A549 (cell line): Measurements from ENCODE around the gene KLHL29. TPM values are rescaled to one million over a fixed set of nuclear protein-coding genes. Genes with fewer than 3 reads are reported as not detected.

Experiments used
- ATAC-seq, 2 experiments: fragments of 200-7000 bp in 1 of 2; fragments of >200 bp in 1 of 2; cut with Nextera tagmentation in 1 of 2; cut with Tn5 transposase in 1 of 2; 3 replicates each; pipeline versions ENCODE4 v1.8.0 to v1.9.1; 2018 to 2020; ENCODE audit warnings: mild to moderate bottlenecking in 1 of 2, moderate library complexity in 1 of 2
- CTCF ChIA-PET: fragments of 300-600 bp; sonication (Branson Sonifier 250); formaldehyde crosslinking; extraction: SDS; loops from one replicate; lab custom pipeline; 2021; ENCODE audit warnings: antibody characterized with exemption, inconsistent platforms; lab: Yijun Ruan, JAX
- POLR2A ChIA-PET: fragments of 350-600 bp; formaldehyde crosslinking; extraction: SDS; loops from one replicate; lab custom pipeline; 2021; ENCODE audit warnings: antibody characterized with exemption, inconsistent platforms; lab: Yijun Ruan, JAX
- DNase-seq, 2 experiments: peaks; one replicate each; pipeline versions ENCODE4 v3.0.0 to v3.0.0-alpha.2; 2011 to 2016; ENCODE audit warnings: low read depth in 1 of 2, low spot score in 1 of 2
- FAIRE-seq: peaks from 2 replicates; lab custom pipeline; 2011; peaks lifted over from hg19 to GRCh38; lab: Jason Lieb, UNC
- H3K27ac ChIP-seq, 2 experiments: fragments of >200 bp; sonication (Bioruptor Twin); formaldehyde crosslinking; 3 replicates each; pipeline ENCODE4 v1.5.1; 2016 to 2017
- H3K4me1 ChIP-seq: fragments of >200 bp; sonication (Bioruptor Twin); formaldehyde crosslinking; 3 replicates; pipeline ENCODE4 v1.6.1; 2016
- H3K4me2 ChIP-seq: fragments of >200 bp; sonication (Bioruptor Twin); formaldehyde crosslinking; 3 replicates; pipeline ENCODE4 v1.6.1; 2016
- H3K4me3 ChIP-seq: fragments of >200 bp; sonication (Bioruptor Twin); formaldehyde crosslinking; 3 replicates; pipeline ENCODE4 v1.5.1; 2016
- H3K9me3 ChIP-seq: fragments of >200 bp; sonication (Bioruptor Twin); formaldehyde crosslinking; 3 replicates; pipeline ENCODE4 v1.6.1; 2016
- BHLHE40 ChIP-seq: IDR thresholded peaks from 2 replicates; pipeline ENCODE4 v1.6.1; 2012; ENCODE audit warnings: low read depth, low read length, inconsistent platforms
- CEBPB ChIP-seq, 2 experiments: fragments of >200 bp in 1 of 2; sonication (Bioruptor Twin) in 1 of 2; formaldehyde crosslinking in 1 of 2; IDR thresholded peaks; 2 replicates each; pipeline ENCODE4 v1.6.1; 2012 to 2016
- CHD4 ChIP-seq: fragments of 200-600 bp; sonication (generic); IDR thresholded peaks from 2 replicates; pipeline ENCODE4 v1.6.1; 2016; ENCODE audit warnings: antibody characterized with exemption, mild to moderate bottlenecking, borderline replicate concordance
- CTCF ChIP-seq: fragments of >200 bp; sonication (Bioruptor Twin); formaldehyde crosslinking; IDR thresholded peaks from 3 replicates; pipeline ENCODE4 v1.5.1; 2016
- EHF ChIP-seq: fragments of 250-450 bp; sonication (Bioruptor Pico); IDR thresholded peaks from 2 replicates; pipeline ENCODE4 v1.5.0; 2020; ENCODE audit warnings: mild to moderate bottlenecking
- ESRRA ChIP-seq: fragments of 150-350 bp; IDR thresholded peaks from 2 replicates; pipeline ENCODE4 v1.6.1; 2014; ENCODE audit warnings: mild to moderate bottlenecking, low read length, borderline replicate concordance
- FOSL2 ChIP-seq, 2 experiments: fragments of 450-650 bp in 1 of 2; fragments of >200 bp in 1 of 2; sonication (Bioruptor Twin) in 1 of 2; formaldehyde crosslinking; IDR thresholded peaks; 2 replicates each; pipeline versions ENCODE4 v1.5.0 to v1.6.1; 2016 to 2020; ENCODE audit warnings: mild to moderate bottlenecking in 1 of 2, moderate library complexity in 1 of 2
- HDAC2 ChIP-seq: fragments of 200-600 bp; sonication (generic); IDR thresholded peaks from 2 replicates; pipeline ENCODE4 v1.6.1; 2016
- HEYL ChIP-seq: fragments of 250-450 bp; sonication (Bioruptor Pico); IDR thresholded peaks from 2 replicates; pipeline ENCODE4 v1.8.0; 2021; ENCODE audit warnings: mild to moderate bottlenecking, moderate library complexity
- HOXB5 ChIP-seq: fragments of 250-450 bp; sonication (Bioruptor Pico); IDR thresholded peaks from 2 replicates; pipeline ENCODE4 v1.5.0; 2020; ENCODE audit warnings: mild to moderate bottlenecking, moderate library complexity
- KDM5A ChIP-seq: fragments of 200-600 bp; sonication (generic); IDR thresholded peaks from 2 replicates; pipeline ENCODE4 v1.6.1; 2016; ENCODE audit warnings: antibody characterized with exemption, mild to moderate bottlenecking
- MAZ ChIP-seq: fragments of 150-350 bp; IDR thresholded peaks from 2 replicates; pipeline ENCODE4 v1.6.1; 2014; ENCODE audit warnings: antibody characterized with exemption, low read depth, low read length, borderline replicate concordance
- NR3C1 ChIP-seq: fragments of >200 bp; sonication (Bioruptor Twin); formaldehyde crosslinking; IDR thresholded peaks from 3 replicates; pipeline ENCODE4 v1.6.1; 2017
- RCOR1 ChIP-seq: fragments of 150-350 bp; IDR thresholded peaks from 2 replicates; pipeline ENCODE4 v1.6.1; 2014; ENCODE audit warnings: antibody characterized with exemption, low read length, low read depth
- RFX5 ChIP-seq: fragments of 450-650 bp; IDR thresholded peaks from 2 replicates; pipeline ENCODE4 v1.7.1; 2014; ENCODE audit warnings: antibody characterized with exemption, mild to moderate bottlenecking, moderate library complexity
- SMC3 ChIP-seq: fragments of >200 bp; sonication (Bioruptor Twin); formaldehyde crosslinking; IDR thresholded peaks from 3 replicates; pipeline ENCODE4 v1.6.1; 2018; ENCODE audit warnings: inconsistent platforms
- TFCP2L1 ChIP-seq: fragments of 250-450 bp; sonication (Bioruptor Pico); IDR thresholded peaks from 2 replicates; pipeline ENCODE4 v1.5.0; 2021; ENCODE audit warnings: mild to moderate bottlenecking
- TP53 ChIP-seq: fragments of 250-450 bp; sonication (Bioruptor Pico); IDR thresholded peaks from 2 replicates; pipeline ENCODE4 v1.5.0; 2021; ENCODE audit warnings: mild to moderate bottlenecking, moderate library complexity
- WGBS: methylation state at CpG from one replicate; pipeline ENCODE4 v1.1.6; 2017; ENCODE audit errors: missing lambda C conversion rate; 5-methylcytosine and 5-hydroxymethylcytosine counted together
- polyA plus RNA-seq, 4 experiments: library from polyadenylated mRNA; depleted of rRNA in 3 of 4; stranded (reverse); fragments of >200 nt; fragmentation: RNase III in 1 of 4; extraction: RNeasy Plus Mini Kit Qiagen cat#74134 plus additional on column Dnase treatment in 1 of 4; gene quantifications; 2 replicates in 3 of 4; 3 replicates in 1 of 4; pipeline ENCODE4 v1.2.3, GENCODE V29; 2011 to 2017
- TF ChIP-seq, protein P1 (sequence below): fragments of >200 bp; sonication (Bioruptor Twin); formaldehyde crosslinking; IDR thresholded peaks from 2 replicates; pipeline ENCODE4 v1.6.1; 2016
- TF ChIP-seq, protein P2 (sequence below): IDR thresholded peaks from 2 replicates; pipeline ENCODE4 v1.6.1; 2012

The KLHL29 gene
- polyA plus RNA-seq, 2 of the 4 experiments (the other 2 are of a cell fraction): 1.3 to 2.5 TPM

DNA sequence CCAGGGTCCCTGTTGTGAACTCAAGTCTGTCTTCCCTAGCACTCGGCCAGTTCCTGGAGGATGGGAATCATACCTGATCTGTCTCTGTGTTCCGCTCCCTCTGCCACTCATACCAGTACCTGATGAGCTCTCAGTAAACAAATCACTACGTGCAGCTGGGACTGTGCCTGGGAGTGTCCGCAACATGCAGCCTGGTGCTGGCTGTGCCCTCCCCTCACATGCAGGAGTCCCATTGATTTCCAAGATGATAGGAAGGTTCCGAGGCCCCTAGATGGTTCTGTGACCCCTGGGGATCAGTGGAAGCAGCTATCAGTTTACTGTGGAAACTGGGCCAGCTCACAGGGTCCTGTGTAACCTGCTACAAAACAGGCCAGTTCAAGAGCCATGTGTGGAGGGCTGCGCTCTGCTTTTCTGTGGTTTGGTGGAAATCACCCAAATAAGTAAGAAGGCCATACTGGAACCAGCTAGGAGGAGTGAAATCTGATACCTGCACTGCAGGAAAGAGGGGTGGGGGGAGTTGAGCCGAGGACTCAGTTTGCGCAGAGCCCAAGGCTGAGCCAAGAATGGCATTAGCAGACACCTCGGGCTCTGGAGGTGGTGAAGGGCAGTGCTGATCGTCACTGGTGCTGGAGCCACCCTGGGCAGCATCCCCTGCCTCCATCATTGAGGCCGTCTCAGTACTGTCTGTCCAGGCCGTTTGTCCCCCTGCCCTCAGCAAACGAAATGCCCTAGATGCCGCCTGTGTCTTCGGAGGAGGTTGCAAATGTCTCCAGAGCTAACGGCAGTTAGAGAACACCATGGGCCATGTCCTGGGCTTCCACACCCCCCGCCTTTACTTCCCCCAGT lies 93.3 kb downstream of the KLHL29 start:
- CTCF ChIA-PET: interaction anchor here (1.0 to 1.6 kb wide), 2 partner anchors 11 to 279 kb away, joined by 4 read pairs; no protein-coding TSS in a partner anchor
- FAIRE-seq (no peak), DNase-seq (no peak), ATAC-seq (no peak)
- POLR2A ChIA-PET: no interaction called here
- peak overlapping the region in 1 of 2 experiments; percentile 26; a peak in 1 of 6 replicates for H3K27ac ChIP-seq
- H3K4me3 ChIP-seq: no peak overlapping the region
- no peaks in the 10 kb centered on the region for H3K9me3 ChIP-seq
- H3K4me2 ChIP-seq: no peak overlapping the region
- H3K4me1 ChIP-seq: peaks cover 24% of the 10 kb centered on the region
- no peak for TF ChIP-seq CHD4
- no peak for TF ChIP-seq BHLHE40
- no peak for TF ChIP-seq TFCP2L1 (CRISPR knock-in tag)
- no peak for TF ChIP-seq HOXB5 (CRISPR knock-in tag)
- no peak for TF ChIP-seq RFX5
- TF ChIP-seq KDM5A: no peak
- no peak for TF ChIP-seq CTCF
- TF ChIP-seq, all 56 proteins: peak for 0
- 78% methylated on average over 17 of the region's 17 CpGs for WGBS

GRCh38 chr2:23478933-23479683 lies 94.1 kb downstream of the KLHL29 start:
- Histone ChIP-seq H3K4me3 (no peak overlapping the region), H3K27ac (peak overlapping the region; percentile 66 to 72; a peak in 5 of 6 replicates), H3K4me2 (no peak overlapping the region), H3K9me3 (no peaks in the 10 kb centered on the region), H3K4me1 (peaks cover 24% of the 10 kb centered on the region)
- ATAC-seq: no peak
- no peak for FAIRE-seq
- TF ChIP-seq HDAC2: no peak
- TF ChIP-seq RCOR1: no peak
- DNase-seq: no peak
- CTCF ChIA-PET: interaction anchor here (0.6 kb wide), 1 partner anchor 29 kb away, joined by 3 read pairs; no protein-coding TSS in a partner anchor
- 85% methylated on average over 20 of the region's 20 CpGs for WGBS
- POLR2A ChIA-PET: no interaction called here

DNA sequence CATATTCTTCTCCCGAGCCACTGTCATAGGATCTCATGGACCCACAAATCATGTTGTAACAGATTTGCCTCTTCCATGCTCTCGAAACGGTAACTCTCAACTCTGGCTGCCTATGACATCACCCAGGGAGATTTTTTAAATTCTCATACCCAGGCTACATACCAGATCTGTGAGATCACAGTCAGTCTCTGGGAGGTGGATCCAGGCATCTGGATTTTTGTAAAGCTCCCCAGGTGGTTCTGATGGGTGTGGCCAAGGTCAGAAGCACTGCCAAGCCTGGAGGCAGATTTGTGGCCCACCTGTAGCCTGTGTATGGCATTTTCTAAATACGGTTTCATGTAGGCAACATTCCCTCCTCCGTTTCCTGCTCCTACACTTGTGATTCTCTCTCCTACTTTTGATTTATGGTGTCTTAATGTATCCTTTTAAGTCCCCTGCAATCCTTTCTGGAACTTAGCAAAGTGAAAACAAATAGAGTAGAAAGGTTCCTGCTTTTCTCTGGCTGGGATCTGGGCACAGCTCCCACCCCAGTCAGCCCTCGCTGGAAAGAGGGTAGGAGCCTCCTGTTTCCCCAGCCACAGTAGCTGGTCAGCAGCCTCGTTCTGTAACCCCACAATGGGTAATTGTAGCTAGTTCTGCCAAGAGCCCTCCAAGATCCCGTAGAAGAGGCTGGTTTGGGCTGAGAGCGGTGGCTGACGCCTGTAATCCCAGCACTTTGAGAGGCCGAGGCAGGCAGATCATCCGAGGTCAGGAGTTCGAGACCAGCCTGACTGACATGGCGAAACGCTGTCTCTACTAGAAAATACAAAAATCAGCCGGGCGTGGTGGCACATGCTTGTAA lies 96.2 kb downstream of the KLHL29 start:
- ATAC-seq (peak; percentile 81 to 82), DNase-seq (peak; percentile 67 to 72), FAIRE-seq (peak; percentile 93)
- Histone ChIP-seq H3K4me1 (peaks cover 24% of the 10 kb centered on the region), H3K4me3 (no peak overlapping the region), H3K27ac (peak overlapping the region; percentile 66 to 72; a peak in 5 of 6 replicates), H3K9me3 (no peaks in the 10 kb centered on the region), H3K4me2 (peak overlapping the region; percentile 67)
- TF ChIP-seq FOSL2 (IDR thresholded peaks at IDR 0.05) (no peak), FOSL2 (CRISPR knock-in tag; IDR thresholded peaks at IDR 0.05) (peak; percentile 36; the same call in 1 of the 2 replicates), TP53 (CRISPR knock-in tag) (no peak)
- 58% methylated on average over 17 of the region's 17 CpGs for WGBS
- POLR2A ChIA-PET: no interaction called here
- CTCF ChIA-PET: interaction anchor here (0.7 to 1.0 kb wide), 3 partner anchors 19 to 343 kb away, joined by 3 to 4 read pairs (median 3); no protein-coding TSS in a partner anchor

DNA sequence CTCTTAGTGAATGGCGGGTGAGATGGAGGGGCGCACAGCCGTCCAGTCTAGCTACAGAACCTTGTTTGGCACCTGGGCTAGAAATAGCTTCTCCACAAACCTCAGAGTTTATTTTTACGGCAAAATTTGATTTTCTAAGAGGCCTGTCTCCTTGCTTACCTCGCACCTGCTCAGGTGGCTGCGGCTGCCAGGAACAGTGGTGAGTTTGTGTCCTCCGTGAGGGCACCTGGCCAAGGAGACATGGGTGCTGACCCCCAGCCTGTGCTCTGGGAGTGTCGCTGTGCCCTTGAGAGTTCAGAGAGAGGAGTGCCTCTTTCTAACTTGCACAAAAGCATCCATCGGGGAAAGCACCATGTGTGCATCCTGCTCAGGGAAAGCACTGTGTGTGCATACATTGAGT lies 97.2 kb downstream of the KLHL29 start:
- 91% methylated on average over 9 of the region's 9 CpGs for WGBS
- TF ChIP-seq, protein P1, sequence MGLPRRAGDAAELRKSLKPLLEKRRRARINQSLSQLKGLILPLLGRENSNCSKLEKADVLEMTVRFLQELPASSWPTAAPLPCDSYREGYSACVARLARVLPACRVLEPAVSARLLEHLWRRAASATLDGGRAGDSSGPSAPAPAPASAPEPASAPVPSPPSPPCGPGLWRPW: no peak
- TF ChIP-seq CTCF (no peak), NR3C1 (no peak), HDAC2 (no peak), CHD4 (no peak), ESRRA (no peak), CEBPB (IDR thresholded peaks at IDR 0.05) (no peak), FOSL2 (IDR thresholded peaks at IDR 0.05) (no peak), FOSL2 (CRISPR knock-in tag; IDR thresholded peaks at IDR 0.05) (no peak), MAZ (no peak), EHF (CRISPR knock-in tag) (no peak), HEYL (CRISPR knock-in tag) (no peak), BHLHE40 (no peak), RCOR1 (no peak), SMC3 (no peak)
- TF ChIP-seq, protein P2, sequence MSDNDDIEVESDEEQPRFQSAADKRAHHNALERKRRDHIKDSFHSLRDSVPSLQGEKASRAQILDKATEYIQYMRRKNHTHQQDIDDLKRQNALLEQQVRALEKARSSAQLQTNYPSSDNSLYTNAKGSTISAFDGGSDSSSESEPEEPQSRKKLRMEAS: no peak
- H3K4me2 ChIP-seq: no peak overlapping the region; the same call in 2 of the 3 replicates
- FAIRE-seq (no peak), DNase-seq (no peak), ATAC-seq (no peak)
- no peaks in the 10 kb centered on the region for H3K9me3 ChIP-seq
- ChIA-PET POLR2A (no interaction called here), CTCF (interaction anchor here (0.5 to 0.9 kb wide), 2 partner anchors 20 to 995 kb away, joined by 3 read pairs; no protein-coding TSS in a partner anchor)
- H3K4me1 ChIP-seq: peaks cover 24% of the 10 kb centered on the region
- H3K27ac ChIP-seq: peak overlapping the region in 1 of 2 experiments; percentile 72; a peak in 2 of 6 replicates
- H3K4me3 ChIP-seq: no peak overlapping the region
